Tibial nerve (tissue), 4 donors: Measurements from ENCODE around the gene RPTOR.

Experiments used
- CTCF ChIP-seq, 5 experiments: fragments of 200-600 bp in 3 of 5; fragments of 450-650 bp in 2 of 5; sonication (generic) in 3 of 5; IDR thresholded peaks; one replicate each; pipeline ENCODE4 v1.5.1; 2016 to 2019; ENCODE audit warnings: antibody characterized with exemption in 5 of 5, mild to moderate bottlenecking in 3 of 5, moderate library complexity in 2 of 5
- EP300 ChIP-seq, 2 donors: sonication (generic); formaldehyde crosslinking; IDR thresholded peaks; one replicate each; pipeline ENCODE4 v1.6.1; 2017; ENCODE audit warnings: antibody characterized with exemption in 2 of 2, mild to moderate bottlenecking in 1 of 2
- POLR2A ChIP-seq, 2 donors: fragments of 450-650 bp; IDR thresholded peaks; one replicate each; pipeline ENCODE4 v1.6.1; 2017; ENCODE audit warnings: antibody characterized with exemption in 2 of 2, mild to moderate bottlenecking in 2 of 2, moderate library complexity in 2 of 2

DNA sequence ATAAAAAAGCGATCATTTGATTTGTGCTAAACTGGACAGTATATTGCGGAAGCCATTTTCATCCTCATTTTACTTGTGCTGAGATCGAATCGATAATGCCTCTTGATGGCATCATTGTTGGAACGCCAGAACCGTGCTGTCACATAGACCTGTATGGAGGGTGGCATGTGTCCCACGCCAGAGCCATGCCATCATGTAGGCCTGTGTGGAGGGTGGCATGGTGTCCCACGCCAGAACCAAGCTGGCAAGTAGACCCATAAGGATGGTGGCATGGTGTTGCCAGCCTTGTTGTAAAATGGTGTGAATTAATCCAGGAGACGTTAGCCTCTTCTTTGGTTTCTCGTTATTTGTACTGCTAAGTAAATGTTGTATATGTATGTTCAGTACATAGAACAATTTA, 224.3 kb downstream of the RPTOR start:
- no peak for TF ChIP-seq CTCF (IDR thresholded peaks at IDR 0.05)
- TF ChIP-seq EP300 (IDR thresholded peaks at IDR 0.05) = no peak
- TF ChIP-seq POLR2A (IDR thresholded peaks at IDR 0.05) = no peak
